Vagina (tissue), 2 donors: Measurements from ENCODE around the gene GMEB2.

Experiments used
- CTCF ChIP-seq, 3 experiments: fragments of 450-650 bp in 2 of 3; fragments of 200-600 bp in 1 of 3; sonication (generic) in 1 of 3; IDR thresholded peaks; one replicate each; pipeline ENCODE4 v1.5.1; 2017 to 2019; ENCODE audit warnings: antibody characterized with exemption in 3 of 3, mild to moderate bottlenecking in 2 of 3, moderate library complexity in 2 of 3
- POLR2A ChIP-seq, 2 donors: fragments of 450-650 bp; IDR thresholded peaks; one replicate each; pipeline ENCODE4 v1.6.1; 2017; ENCODE audit warnings: antibody characterized with exemption in 2 of 2, mild to moderate bottlenecking in 2 of 2, moderate library complexity in 2 of 2
- POLR2AphosphoS5 ChIP-seq, 2 donors: sonication (generic); formaldehyde crosslinking; IDR thresholded peaks; one replicate each; pipeline ENCODE4 v1.9.0; 2017; ENCODE audit warnings: antibody characterized with exemption in 2 of 2, mild to moderate bottlenecking in 2 of 2, low read depth in 1 of 2; ENCODE audit not compliant: insufficient read depth in 1 of 2

- TF ChIP-seq CTCF (IDR thresholded peaks at IDR 0.05) (peak in 1 of 3 experiments; percentile 57), POLR2A (IDR thresholded peaks at IDR 0.05) (no peak), POLR2AphosphoS5 (IDR thresholded peaks at IDR 0.05; ENCODE audit: insufficient read depth in 1 of 2, low read depth in 1 of 2) (no peak)
Observed at GRCh38 chr20:63538204-63539091, 88.5 kb downstream of the GMEB2 start.
